GM04504 (cell line): ENCODE results near the gene CAP2.
"Not testable (repeated sequence)": the region's sequence is repeated elsewhere in the genome, so short reads cannot be mapped to it uniquely, and the experiment has no call there.

Source experiments
- DNase-seq: peaks from one replicate; pipeline ENCODE4 v3.0.0-alpha.2; 2012; ENCODE audit warnings: low read depth

The CAP2 gene

DNA sequence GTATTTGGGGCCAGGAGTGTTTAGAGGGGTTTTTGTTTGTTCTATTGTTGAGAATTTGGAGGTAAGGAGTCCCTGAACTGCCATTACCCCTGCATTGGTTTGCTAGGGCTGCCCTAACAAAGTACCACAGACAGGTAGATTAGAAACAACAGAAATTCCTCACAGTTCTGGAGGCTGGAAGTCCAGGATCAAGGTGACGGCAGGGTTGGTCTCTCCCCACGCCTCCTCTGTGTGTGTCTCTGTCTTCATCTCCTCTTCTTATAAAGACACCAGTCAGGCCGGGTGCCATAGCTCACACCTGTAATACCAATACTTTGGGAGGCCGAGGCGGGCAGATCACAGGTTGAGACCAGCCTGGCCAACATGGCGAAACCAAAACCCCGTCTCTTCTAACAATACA is 109.7 kb downstream of the CAP2 start:
- no peak for DNase-seq

DNA sequence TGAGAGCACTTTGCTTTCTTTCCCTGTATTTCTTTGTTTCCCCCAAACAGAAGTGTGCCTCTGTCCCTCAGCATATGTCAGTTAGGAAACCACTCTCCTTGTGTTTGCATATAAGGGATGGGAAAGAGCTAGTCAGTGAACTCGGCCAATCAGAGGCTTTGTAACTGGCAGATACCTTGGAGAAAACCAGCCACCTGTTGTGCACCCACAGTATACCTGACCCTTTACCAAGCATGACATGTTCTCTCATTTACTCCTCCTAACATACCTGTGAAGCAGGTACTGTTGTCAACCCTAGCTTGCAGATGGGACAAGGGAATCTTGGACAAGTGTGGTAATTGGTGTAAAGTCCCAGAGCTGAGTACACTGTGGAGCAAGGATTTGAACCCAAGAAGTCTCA is 110.6 kb downstream of the CAP2 start:
- no peak for DNase-seq

GRCh38 chr6:17505062-17505476 is 111.7 kb downstream of the CAP2 start:
- no peak for DNase-seq

DNA sequence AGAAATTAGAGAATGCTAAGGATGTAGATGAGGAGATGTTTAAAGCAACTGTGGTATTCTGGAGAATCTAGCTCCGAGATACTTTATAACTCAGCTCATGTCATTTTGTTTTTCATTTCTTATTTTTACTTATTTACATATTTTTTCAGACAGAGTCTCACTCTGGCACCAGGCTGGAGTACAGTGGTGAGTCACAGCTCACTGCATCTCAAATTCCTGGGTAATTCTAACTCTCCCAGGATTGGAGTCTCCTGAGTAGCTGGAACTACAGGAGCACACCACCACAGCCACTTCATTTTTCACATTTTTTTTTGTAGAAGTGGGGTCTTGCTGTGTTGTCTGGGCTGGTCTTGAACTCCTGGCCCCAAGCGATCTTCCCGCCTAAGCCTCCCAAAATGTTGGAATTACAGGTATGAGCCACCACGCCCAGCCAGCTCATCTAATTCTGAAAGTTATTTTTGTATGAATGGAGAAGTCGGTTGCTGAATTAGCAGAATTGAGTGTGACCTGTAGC is 112.4 kb downstream of the CAP2 start:
- DNase-seq, result peak; percentile 30

GRCh38 chr6:17506531-17506930 is 113.1 kb downstream of the CAP2 start:
- no peak for DNase-seq

DNA sequence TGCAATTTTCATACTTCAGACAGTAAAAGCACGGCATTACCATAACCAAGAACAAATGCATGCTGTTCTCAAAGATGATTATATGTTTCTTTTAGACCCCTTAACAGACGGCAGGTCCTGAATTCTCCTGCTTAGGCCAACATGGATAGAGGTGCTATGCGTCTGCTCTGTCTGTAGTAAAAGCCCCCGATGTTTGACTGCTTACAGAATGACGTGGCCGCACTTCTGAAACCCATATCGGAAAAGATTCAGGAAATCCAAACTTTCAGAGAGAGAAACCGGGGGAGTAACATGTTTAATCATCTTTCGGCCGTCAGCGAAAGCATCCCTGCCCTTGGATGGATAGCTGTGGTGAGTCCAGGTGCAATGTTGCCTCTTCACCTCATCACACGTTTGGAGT is 113.6 kb downstream of the CAP2 start:
- no peak for DNase-seq

DNA sequence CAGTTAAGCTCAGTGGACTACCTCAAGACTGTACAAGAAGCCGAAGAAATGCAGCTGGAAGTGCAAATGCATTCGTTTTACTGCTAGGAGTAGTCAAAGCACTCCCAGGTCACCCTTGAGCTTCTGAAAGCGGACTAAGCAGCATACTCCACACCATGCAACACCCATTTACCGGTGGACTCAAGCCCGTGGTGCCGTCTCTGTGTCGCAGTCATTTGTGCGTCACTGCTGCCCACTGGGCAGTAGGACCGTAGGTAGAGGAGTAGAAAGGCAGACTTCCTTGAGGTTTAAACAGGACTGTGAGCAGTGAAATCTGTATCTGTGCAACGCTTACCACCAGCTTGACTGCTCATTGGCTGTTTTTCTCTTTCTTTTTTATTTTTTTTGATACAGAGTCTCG is 117.7 kb downstream of the CAP2 start:
- DNase-seq, result no peak

DNA sequence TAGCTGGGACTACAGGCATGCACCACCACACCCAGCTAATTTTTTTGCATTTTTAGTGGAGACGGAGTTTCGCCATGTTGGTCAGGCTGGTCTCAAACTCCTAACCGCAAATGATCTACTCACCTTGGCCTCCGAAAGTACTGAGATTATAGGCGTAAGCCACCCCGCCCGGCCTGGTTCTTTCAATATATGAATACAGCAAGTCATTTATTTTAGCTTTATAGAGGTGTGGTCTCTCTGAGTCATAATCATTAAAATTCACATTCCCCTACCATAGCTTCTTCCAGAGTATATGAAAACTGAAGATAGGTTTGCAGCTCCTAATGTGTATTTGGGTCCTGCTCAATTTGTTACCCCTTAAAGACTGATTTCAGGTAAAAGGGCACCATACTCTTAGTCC is 118.2 kb downstream of the CAP2 start:
- no peak for DNase-seq

DNA sequence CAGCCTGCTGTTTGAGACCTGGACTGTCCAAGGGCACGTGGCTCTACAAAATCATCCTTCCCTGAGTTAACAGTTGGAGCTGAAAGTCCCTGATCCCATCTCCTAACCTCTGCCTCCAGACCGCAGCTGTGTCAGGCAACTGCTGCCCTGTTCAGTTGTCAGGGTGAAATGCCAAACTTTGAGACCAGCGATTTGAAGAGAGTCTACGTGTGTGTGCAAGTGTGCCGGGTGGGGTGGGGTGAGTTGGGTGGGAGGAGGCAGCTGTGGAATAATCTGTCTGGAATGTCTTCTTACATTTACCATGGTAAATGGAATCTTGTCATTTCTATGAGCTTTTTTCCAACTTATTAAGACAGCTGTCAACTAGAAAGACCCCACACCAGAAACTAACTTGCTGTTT is 125.7 kb downstream of the CAP2 start:
- no peak for DNase-seq

DNA sequence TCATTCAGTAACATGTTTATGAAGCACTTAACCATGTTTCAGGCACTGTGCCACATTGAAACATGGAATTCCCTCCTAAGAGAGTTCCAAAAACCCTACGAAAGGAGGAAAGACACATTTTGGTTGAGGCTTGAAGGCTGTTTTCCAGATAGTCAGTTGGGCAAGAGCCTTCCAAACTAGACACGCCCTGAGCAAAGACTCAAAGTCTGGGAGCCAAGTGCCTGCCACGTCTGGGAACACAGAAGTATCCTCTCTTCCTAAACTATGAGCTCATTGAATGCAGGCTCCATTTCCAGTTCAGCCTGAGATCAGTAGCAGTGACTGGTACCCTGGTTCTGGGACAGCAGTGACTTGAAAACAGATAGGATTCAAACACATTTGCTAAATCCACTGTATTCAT is 132.2 kb downstream of the CAP2 start:
- no peak for DNase-seq

DNA sequence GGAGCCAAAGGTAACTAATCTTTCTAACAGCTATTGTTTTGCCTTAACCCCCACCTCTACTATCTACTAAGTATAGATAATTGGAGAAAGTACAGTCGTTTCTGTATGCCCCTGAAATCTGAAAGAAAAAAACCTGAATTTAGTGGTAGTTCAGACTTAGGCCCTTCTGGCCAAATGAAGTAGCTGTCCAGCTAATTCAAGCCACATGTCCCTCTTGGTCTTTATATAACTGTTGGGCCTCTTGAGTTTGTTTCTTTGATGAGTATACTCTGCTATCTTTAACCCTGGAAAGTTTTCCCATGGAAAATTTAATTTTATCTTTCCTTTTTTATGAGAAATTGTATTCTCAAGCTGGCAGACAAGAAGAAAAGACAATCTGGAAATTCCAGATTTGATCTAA is 133.7 kb downstream of the CAP2 start:
- DNase-seq, result no peak

DNA sequence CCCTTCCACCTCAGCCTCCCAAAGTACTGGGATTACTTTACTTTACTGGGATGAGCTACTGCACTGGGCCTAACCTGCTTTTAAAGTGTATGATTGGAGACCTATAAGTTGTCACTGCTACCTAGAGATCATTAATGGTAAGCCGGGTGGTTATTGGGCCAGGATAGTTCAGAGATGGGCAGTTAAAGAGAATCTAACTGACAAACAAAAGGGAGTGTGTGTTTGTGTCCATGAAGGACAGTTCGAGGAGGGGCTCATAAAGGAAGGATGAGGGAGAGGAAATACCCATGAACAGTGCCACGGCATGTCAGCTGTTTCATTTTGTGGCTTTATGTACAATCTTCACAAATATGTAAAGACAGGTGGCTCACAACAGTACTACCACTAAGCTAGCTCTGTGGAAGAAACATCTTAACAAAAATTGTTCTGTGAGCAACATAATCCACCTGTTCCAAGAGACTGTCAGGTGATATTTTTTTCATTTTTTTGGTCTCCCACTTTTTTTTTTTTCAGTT is 137.0 kb downstream of the CAP2 start:
- DNase-seq, result no peak

DNA sequence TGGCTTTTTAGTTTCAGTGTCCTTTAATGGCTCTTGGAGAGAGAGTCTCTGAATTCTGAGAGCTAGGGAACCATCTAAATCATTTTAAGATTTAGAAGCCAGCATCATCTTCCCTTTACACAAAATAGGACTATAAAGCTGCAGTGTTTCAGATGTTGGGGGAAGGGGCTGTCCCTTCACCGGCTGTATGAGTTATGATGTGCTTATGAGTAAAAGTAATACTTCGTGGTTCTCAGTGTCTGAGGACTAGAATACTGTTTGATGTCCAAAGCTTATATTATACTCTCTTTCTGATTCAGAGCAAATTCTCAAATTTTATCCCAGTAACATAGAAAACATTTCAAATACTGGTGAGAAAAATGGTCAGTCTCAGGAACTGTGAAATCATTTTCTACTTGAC is 143.2 kb downstream of the CAP2 start:
- no peak for DNase-seq

- no peak for DNase-seq
Measured at GRCh38 chr6:17542243-17542642, 148.8 kb downstream of the CAP2 start.

DNA sequence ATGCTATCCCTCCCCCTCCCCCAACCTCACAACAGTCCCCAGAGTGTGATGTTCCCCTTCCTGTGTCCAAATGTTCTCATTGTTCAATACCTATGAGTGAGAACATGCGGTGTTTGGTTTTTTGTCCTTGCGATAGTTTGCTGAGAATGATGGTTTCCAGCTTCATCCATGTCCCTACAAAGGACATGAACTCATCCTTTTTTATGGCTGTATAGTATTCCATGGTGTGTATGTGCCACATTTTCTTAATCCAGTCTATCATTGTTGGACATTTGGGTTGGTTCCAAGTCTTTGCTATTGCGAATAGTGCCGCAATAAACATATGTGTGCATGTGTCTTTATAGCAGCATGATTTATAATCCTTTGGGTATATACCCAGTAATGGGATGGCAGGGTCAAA is 152.3 kb downstream of the CAP2 start:
- DNase-seq, result not testable (repeated sequence)

DNA sequence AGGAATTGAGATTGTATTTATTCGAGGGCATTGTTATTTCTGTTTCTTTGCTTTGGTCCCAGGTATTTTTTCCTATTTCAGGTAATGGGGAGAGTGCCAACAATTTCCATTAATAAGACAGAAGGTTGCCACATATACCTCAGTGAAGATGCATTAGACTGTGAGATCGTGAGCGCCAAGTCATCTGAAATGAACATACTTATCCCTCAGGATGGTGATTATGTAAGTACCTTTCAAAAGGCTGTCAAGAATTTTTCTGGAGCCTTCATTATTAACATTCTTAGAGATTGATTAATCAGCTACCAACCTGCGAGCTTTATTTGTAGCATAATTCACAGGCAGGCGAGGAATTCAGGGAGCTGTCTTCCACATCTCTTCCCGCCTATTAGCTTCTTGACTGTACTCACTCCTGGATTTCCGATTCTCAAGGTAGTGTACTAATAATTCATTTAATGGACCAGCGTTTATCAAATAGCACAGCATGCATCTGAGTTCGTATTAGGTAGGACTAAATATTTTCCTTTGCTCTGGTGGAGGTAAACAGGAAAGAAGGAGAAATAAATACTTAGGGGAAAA is 158.1 kb downstream of the CAP2 start:
- DNase-seq, result no peak

DNA sequence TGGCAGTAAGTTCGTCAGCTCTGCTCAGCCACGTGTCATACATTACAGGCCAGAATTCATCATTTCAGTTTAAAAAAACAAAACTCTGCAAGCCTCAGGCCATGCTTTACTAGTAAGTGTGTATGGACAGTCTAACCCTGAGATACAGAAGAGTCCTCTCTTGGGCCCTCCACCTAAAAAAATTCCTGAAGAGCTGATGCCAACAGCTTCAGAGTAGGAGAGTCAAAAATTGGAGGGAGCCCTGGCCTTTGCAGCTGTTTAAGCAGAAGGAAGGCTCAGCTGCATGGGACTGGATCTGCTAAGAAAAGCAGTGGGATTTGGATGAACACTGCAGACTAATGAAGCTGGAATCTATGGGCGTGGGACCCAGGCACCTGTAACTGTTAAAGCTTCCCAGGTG is 159.5 kb downstream of the CAP2 start:
- DNase-seq, result no peak

- no peak for DNase-seq
Measured at GRCh38 chr6:17556014-17556413, 162.6 kb downstream of the CAP2 start.

DNA sequence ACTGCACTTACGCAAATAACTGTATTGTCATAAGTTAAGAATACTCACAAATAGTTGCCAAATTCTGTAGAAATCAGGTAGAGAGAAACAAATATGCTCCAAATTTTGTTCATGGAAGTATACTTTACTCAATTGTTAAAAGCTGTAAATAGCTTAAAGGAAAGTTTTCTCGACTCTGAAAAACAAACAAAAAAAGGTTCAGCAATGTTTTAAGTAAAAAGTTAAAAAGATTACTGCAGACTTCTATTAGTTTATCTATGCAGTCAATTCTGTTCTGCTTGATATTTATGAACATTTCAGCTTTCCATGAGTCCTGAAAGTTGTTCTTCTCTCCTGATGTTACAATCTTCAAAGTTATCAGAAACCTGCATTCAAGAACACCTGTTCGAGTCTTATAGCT is 169.2 kb downstream of the CAP2 start:
- no peak for DNase-seq

- no peak for DNase-seq
Measured at GRCh38 chr6:17565399-17565798, 172.0 kb downstream of the CAP2 start.

GRCh38 chr6:17574866-17575560 is 181.6 kb downstream of the CAP2 start:
- DNase-seq, result peak; percentile 74

DNA sequence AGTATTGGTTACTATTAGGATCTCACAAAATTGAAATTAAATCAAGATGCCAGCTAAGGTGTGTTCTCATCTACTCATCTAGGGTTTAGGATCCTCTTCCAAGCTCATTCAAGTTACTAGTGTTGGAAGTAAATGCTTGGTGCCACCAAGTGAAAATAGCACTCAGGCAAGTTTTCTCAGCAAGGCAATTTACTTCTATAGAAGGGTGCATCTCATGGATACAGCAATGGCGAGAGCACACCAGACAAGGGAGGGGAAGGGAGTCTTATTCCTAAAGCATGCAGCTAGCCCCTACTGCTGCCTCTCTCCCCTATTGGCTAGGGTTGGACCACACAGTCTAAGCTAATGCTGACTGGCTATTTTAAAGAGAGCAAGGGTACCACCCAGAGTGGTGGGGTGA is 183.7 kb downstream of the CAP2 start:
- no peak for DNase-seq

DNA sequence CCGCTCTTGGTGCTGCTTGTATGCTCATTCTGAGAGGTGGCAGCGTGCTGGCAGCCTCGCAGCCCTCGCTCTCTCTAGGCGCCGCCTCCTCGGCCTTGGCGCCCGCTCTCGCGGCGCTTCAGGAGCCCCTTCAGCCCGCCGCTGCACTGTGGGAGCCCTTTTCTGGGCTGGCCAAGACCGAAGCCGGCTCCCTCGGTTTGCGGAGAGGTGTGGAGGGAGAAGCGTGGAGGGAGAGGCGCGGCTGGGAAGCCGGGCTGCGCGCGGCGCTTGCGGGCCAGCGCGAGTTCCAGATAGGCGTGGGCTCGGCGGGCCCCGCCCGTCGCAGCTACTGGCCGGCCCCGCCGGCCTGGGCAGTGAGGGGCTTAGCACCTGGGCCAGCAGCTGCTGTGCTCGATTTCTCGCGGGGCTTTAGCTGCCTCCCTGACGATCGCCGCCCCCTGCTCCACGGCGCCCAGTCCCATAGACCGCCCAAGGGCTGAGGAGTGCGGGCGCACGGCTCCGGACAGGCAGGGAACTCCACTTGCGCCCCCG is 187.2 kb downstream of the CAP2 start:
- DNase-seq, result no peak

DNA sequence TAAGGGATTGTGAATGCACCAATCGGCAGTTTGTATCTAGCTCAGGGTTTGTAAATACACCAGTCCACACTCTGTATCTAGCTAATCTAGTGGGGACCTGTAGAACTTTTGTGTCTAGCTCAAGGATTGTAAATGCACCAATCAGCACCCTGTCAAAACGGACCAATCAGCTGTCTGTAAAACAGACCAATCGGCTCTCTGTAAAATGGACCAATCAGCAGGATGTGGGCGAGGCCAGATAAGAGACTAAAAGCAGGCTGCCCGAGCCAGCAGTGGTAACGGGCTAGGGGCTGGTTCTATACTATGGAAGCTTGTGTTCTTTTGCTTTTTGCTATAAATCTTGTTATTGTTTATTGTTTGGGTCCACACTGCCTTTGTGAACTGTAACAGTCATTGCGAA is 187.9 kb downstream of the CAP2 start:
- DNase-seq, result not testable (repeated sequence)
